ENCODE data around the gene MDM2. TPM values are rescaled to one million over a fixed set of nuclear protein-coding genes. Genes with fewer than 3 reads are reported as not detected.

MDM2 gene
- total RNA-seq, 1 experiment from 2014 or later, result 159 TPM

- no CpG with 5 or more reads among the region's 4 CpGs for WGBS (ENCODE audit: extremely low coverage, insufficient read length, low lambda C conversion rate)
- Mint-ChIP-seq H3K4me1 (no peaks in the 10 kb centered on the region), H3K36me3 (ENCODE audit: insufficient read depth in 1 of 3, low read depth in 3 of 3) (peaks cover 0 to 3% (median 0%) of the 10 kb centered on the region in 3 experiments; a peak in 1 of 7 replicates), H3K27me3 (ENCODE audit: low read depth) (peaks cover 4% of the 10 kb centered on the region; the same call in 1 of the 2 replicates), H3K4me3 (no peak overlapping the region), H3K27ac (no peak overlapping the region), H3K9me3 (no peaks in the 10 kb centered on the region)
- Histone ChIP-seq H2BK5ac (ENCODE audit: insufficient read length, low read length) (no peak overlapping the region), H3K27ac (ENCODE audit: insufficient read length, low read depth, low read length) (no peak overlapping the region), H2BK20ac (ENCODE audit: low read depth, low read length, poor library complexity, severe bottlenecking) (no peak overlapping the region), H2AK5ac (ENCODE audit: insufficient read length, low read length) (no peak overlapping the region), H3K23ac (ENCODE audit: insufficient read length, low read depth, low read length) (no peak overlapping the region), H4K8ac (replicated peaks; ENCODE audit: insufficient read length, low read depth, low read length) (no peak overlapping the region), H2AFZ (ENCODE audit: low read length) (no peak overlapping the region), H2BK15ac (ENCODE audit: low read depth, low read length) (no peak overlapping the region), H2BK12ac (ENCODE audit: insufficient read length, low read depth, low read length) (no peak overlapping the region), H3K79me2 (ENCODE audit: insufficient read depth, low read length) (no peaks in the 10 kb centered on the region), H2BK120ac (ENCODE audit: low read depth, low read length, poor library complexity, severe bottlenecking) (no peak overlapping the region), H3K56ac (ENCODE audit: insufficient read length, low read depth, low read length) (no peak overlapping the region), H3K14ac (ENCODE audit: insufficient read depth, low read length) (no peak overlapping the region), H4K20me1 (ENCODE audit: control insufficient read depth, insufficient read depth, insufficient read length) (no peaks in the 10 kb centered on the region), H3K9ac (ENCODE audit: extremely low read depth, insufficient read length, low read length) (no peak overlapping the region), H3K79me1 (ENCODE audit: insufficient read depth, low read depth, low read length, poor library complexity, severe bottlenecking) (no peaks in the 10 kb centered on the region), H3K18ac (ENCODE audit: insufficient read length, low read depth, low read length) (no peak overlapping the region), H3K27me3 (ENCODE audit: insufficient read depth, low read length) (no peaks in the 10 kb centered on the region), H3K4ac (ENCODE audit: low read depth, low read length) (no peak overlapping the region), H3K9me3 (ENCODE audit: control insufficient read depth, low read depth, low read length) (no peaks in the 10 kb centered on the region), H4K5ac (ENCODE audit: insufficient read length, low read depth, low read length) (no peak overlapping the region), H3T11ph (ENCODE audit: low read length) (no peak overlapping the region), H4K91ac (ENCODE audit: insufficient read length, low read depth, low read length) (no peak overlapping the region), H3K23me2 (ENCODE audit: insufficient read length, low read depth, low read length, poor library complexity, severe bottlenecking) (no peaks in the 10 kb centered on the region), H3K4me2 (ENCODE audit: insufficient read depth, insufficient read length, low read length) (no peak overlapping the region), H3K4me1 (ENCODE audit: insufficient read depth, low read length) (no peaks in the 10 kb centered on the region)
- no peak for DNase-seq
- TF ChIP-seq, protein P1, sequence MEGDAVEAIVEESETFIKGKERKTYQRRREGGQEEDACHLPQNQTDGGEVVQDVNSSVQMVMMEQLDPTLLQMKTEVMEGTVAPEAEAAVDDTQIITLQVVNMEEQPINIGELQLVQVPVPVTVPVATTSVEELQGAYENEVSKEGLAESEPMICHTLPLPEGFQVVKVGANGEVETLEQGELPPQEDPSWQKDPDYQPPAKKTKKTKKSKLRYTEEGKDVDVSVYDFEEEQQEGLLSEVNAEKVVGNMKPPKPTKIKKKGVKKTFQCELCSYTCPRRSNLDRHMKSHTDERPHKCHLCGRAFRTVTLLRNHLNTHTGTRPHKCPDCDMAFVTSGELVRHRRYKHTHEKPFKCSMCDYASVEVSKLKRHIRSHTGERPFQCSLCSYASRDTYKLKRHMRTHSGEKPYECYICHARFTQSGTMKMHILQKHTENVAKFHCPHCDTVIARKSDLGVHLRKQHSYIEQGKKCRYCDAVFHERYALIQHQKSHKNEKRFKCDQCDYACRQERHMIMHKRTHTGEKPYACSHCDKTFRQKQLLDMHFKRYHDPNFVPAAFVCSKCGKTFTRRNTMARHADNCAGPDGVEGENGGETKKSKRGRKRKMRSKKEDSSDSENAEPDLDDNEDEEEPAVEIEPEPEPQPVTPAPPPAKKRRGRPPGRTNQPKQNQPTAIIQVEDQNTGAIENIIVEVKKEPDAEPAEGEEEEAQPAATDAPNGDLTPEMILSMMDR (conservative IDR thresholded peaks at IDR 0.05), result no peak
These were observed 42.4 kb downstream of the MDM2 start for GRCh38 chr12:68850390-68850789.
